ENCODE data around the gene MARVELD3. TPM values are rescaled to one million over a fixed set of nuclear protein-coding genes. Genes with fewer than 3 reads are reported as not detected.
"Not testable (repeated sequence)": the region's sequence is repeated elsewhere in the genome, so short reads cannot be mapped to it uniquely, and the experiment has no call there.

Gene MARVELD3
- total RNA-seq, 1 experiment from 2014 or later = not detected

DNA sequence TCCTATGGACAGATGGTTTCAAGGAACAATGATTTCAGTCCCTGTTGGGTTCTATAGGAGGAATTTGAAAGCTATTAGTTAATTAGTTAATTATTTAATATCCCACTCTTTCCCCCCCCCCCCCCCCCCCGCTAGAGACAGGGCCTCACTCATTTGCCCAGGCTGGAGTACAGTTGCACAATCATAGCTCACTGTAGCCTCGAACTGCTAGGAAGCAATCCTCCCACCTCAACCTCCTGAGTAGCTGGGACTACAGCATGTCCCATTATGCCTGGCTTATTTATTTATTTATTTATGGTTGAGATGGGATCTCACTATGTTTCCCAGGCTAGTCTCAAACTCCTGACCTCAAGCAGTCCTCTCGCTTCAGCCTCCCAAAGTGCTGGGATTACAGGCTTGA lies 34.1 kb upstream of the MARVELD3 start:
- DNase-seq = no peak

GRCh38 chr16:71593048-71593999 lies 32.7 kb upstream of the MARVELD3 start:
- Histone ChIP-seq H4K20me1 (ENCODE audit: insufficient read depth, low read depth, low read length) (no peaks in the 10 kb centered on the region), H3K27me3 (ENCODE audit: low read length) (no peaks in the 10 kb centered on the region), H2AFZ (ENCODE audit: low read length) (no peak overlapping the region), H3K27ac (ENCODE audit: low read length) (no peak overlapping the region), H3K4me2 (ENCODE audit: low read depth, low read length, poor library complexity, severe bottlenecking) (no peak overlapping the region), H3K79me2 (ENCODE audit: low read length) (no peaks in the 10 kb centered on the region), H3K4me3 (ENCODE audit: low read length) (no peak overlapping the region), H3K36me3 (ENCODE audit: insufficient read depth, low read length) (no peaks in the 10 kb centered on the region), H3K9me3 (ENCODE audit: low read length) (no peaks in the 10 kb centered on the region), H3K9ac (ENCODE audit: low read length) (no peak overlapping the region), H3K4me1 (ENCODE audit: low read length) (no peaks in the 10 kb centered on the region), H3K9me2 (replicated peaks; ENCODE audit: insufficient read depth, low read length) (no peaks in the 10 kb centered on the region)
- DNase-seq = no peak

More for the DNA sequence above, 34.1 kb upstream of the MARVELD3 start:
- no peak overlapping the region for H3K4me2 ChIP-seq (ENCODE audit: low read depth, low read length, poor library complexity, severe bottlenecking)
- H3K79me2 ChIP-seq (ENCODE audit: low read length) = no peaks in the 10 kb centered on the region
- no peaks in the 10 kb centered on the region for H3K27me3 ChIP-seq (ENCODE audit: low read length)
- H2AFZ ChIP-seq (ENCODE audit: low read length) = no peak overlapping the region
- no peaks in the 10 kb centered on the region for H3K36me3 ChIP-seq (ENCODE audit: insufficient read depth, low read length)
- H4K20me1 ChIP-seq (ENCODE audit: insufficient read depth, low read depth, low read length) = no peaks in the 10 kb centered on the region
- peaks cover 5% of the 10 kb centered on the region for H3K4me1 ChIP-seq (ENCODE audit: low read length)
- no peak overlapping the region for H3K27ac ChIP-seq (ENCODE audit: low read length)
- H3K4me3 ChIP-seq (ENCODE audit: low read length) = no peak overlapping the region
- no peaks in the 10 kb centered on the region for H3K9me2 ChIP-seq (replicated peaks; ENCODE audit: insufficient read depth, low read length)
- H3K9me3 ChIP-seq (ENCODE audit: low read length) = no peaks in the 10 kb centered on the region
- no peak overlapping the region for H3K9ac ChIP-seq (ENCODE audit: low read length)

GRCh38 chr16:71594000-71594646 lies 31.9 kb upstream of the MARVELD3 start:
- no peak for DNase-seq
- Histone ChIP-seq H3K79me2 (ENCODE audit: low read length) (no peaks in the 10 kb centered on the region), H3K9ac (ENCODE audit: low read length) (no peak overlapping the region), H3K27me3 (ENCODE audit: low read length) (no peaks in the 10 kb centered on the region), H3K4me1 (ENCODE audit: low read length) (no peaks in the 10 kb centered on the region), H3K9me2 (replicated peaks; ENCODE audit: insufficient read depth, low read length) (no peaks in the 10 kb centered on the region), H3K36me3 (ENCODE audit: insufficient read depth, low read length) (no peaks in the 10 kb centered on the region), H3K27ac (ENCODE audit: low read length) (no peak overlapping the region), H2AFZ (ENCODE audit: low read length) (no peak overlapping the region), H3K4me3 (ENCODE audit: low read length) (no peak overlapping the region), H4K20me1 (ENCODE audit: insufficient read depth, low read depth, low read length) (no peaks in the 10 kb centered on the region), H3K9me3 (ENCODE audit: low read length) (no peaks in the 10 kb centered on the region), H3K4me2 (ENCODE audit: low read depth, low read length, poor library complexity, severe bottlenecking) (no peak overlapping the region)

- H3K4me2 ChIP-seq (ENCODE audit: low read depth, low read length, poor library complexity, severe bottlenecking); H3K9me3 ChIP-seq (ENCODE audit: low read length); H3K79me2 ChIP-seq (ENCODE audit: low read length); H3K4me3 ChIP-seq (ENCODE audit: low read length); H3K4me1 ChIP-seq (ENCODE audit: low read length); H3K27me3 ChIP-seq (ENCODE audit: low read length); H3K9me2 ChIP-seq (replicated peaks; ENCODE audit: insufficient read depth, low read length); DNase-seq; H3K27ac ChIP-seq (ENCODE audit: low read length); H2AFZ ChIP-seq (ENCODE audit: low read length); H3K36me3 ChIP-seq (ENCODE audit: insufficient read depth, low read length); H3K9ac ChIP-seq (ENCODE audit: low read length); H4K20me1 ChIP-seq (ENCODE audit: insufficient read depth, low read depth, low read length): not testable (repeated sequence)
Observed at GRCh38 chr16:71595340-71595826, 30.6 kb upstream of the MARVELD3 start.

- H3K9ac ChIP-seq (ENCODE audit: low read length); H4K20me1 ChIP-seq (ENCODE audit: insufficient read depth, low read depth, low read length); H3K79me2 ChIP-seq (ENCODE audit: low read length); DNase-seq; H2AFZ ChIP-seq (ENCODE audit: low read length); H3K4me1 ChIP-seq (ENCODE audit: low read length); H3K4me2 ChIP-seq (ENCODE audit: low read depth, low read length, poor library complexity, severe bottlenecking); H3K4me3 ChIP-seq (ENCODE audit: low read length); H3K9me3 ChIP-seq (ENCODE audit: low read length); H3K27ac ChIP-seq (ENCODE audit: low read length); H3K9me2 ChIP-seq (replicated peaks; ENCODE audit: insufficient read depth, low read length); H3K27me3 ChIP-seq (ENCODE audit: low read length); H3K36me3 ChIP-seq (ENCODE audit: insufficient read depth, low read length): not testable (repeated sequence)
Observed at GRCh38 chr16:71598426-71598825, 27.6 kb upstream of the MARVELD3 start.

DNA sequence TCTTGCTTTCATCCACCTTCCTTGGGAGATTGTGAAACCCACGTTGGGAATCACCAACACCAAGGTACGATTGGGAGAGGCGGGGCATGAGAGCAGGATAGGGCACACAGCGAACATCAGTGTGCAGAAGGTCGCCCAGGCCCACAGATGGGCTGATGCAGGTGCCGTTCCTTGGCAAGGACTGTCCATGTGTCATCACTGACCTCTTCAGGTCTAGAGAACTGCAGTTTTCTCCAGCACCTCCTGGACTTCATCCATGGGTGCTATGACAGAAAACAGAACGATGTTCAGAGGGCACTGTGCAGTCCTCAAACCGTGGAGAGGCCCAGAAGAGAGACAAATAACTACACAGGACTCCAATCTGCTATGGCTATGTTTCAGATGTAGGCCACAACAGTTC lies 25.2 kb upstream of the MARVELD3 start:
- Histone ChIP-seq H3K27me3 (ENCODE audit: low read length) (no peaks in the 10 kb centered on the region), H3K9me3 (ENCODE audit: low read length) (no peaks in the 10 kb centered on the region), H2AFZ (ENCODE audit: low read length) (no peak overlapping the region), H3K4me2 (ENCODE audit: low read depth, low read length, poor library complexity, severe bottlenecking) (no peak overlapping the region), H3K9me2 (replicated peaks; ENCODE audit: insufficient read depth, low read length) (no peaks in the 10 kb centered on the region), H3K79me2 (ENCODE audit: low read length) (no peaks in the 10 kb centered on the region), H3K9ac (ENCODE audit: low read length) (no peak overlapping the region), H4K20me1 (ENCODE audit: insufficient read depth, low read depth, low read length) (no peaks in the 10 kb centered on the region), H3K36me3 (ENCODE audit: insufficient read depth, low read length) (no peaks in the 10 kb centered on the region), H3K4me3 (ENCODE audit: low read length) (no peak overlapping the region), H3K27ac (ENCODE audit: low read length) (no peak overlapping the region), H3K4me1 (ENCODE audit: low read length) (no peaks in the 10 kb centered on the region)
- DNase-seq = no peak

DNA sequence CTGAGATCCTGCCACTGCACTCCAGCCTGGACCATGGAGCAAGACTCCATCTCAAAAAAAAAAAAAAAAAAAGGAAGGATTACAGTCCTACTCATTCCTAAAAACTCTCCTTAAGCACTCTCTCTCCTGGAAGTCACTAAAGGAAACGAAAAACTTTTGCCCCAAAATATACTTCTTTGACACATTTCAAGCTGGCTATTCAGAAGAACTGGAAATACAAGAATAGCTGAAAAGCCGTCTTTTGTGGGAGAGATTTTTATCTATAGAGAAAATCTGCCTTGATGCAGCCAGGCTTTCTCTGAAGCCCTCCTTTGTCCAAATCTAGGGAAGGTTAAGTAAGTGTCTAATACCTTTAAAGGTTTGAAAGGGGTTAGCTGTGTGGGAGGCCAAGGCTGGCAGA lies 16.9 kb upstream of the MARVELD3 start:
- H4K20me1 ChIP-seq (ENCODE audit: insufficient read depth, low read depth, low read length) = no peaks in the 10 kb centered on the region
- H3K4me3 ChIP-seq (ENCODE audit: low read length) = no peak overlapping the region
- DNase-seq = no peak
- no peaks in the 10 kb centered on the region for H3K9me3 ChIP-seq (ENCODE audit: low read length)
- H2AFZ ChIP-seq (ENCODE audit: low read length) = no peak overlapping the region
- no peak overlapping the region for H3K27ac ChIP-seq (ENCODE audit: low read length)
- H3K9ac ChIP-seq (ENCODE audit: low read length) = no peak overlapping the region
- H3K4me1 ChIP-seq (ENCODE audit: low read length) = peaks cover 8% of the 10 kb centered on the region; the same call in 1 of the 2 replicates
- no peaks in the 10 kb centered on the region for H3K79me2 ChIP-seq (ENCODE audit: low read length)
- H3K36me3 ChIP-seq (ENCODE audit: insufficient read depth, low read length) = no peaks in the 10 kb centered on the region
- no peak overlapping the region for H3K4me2 ChIP-seq (ENCODE audit: low read depth, low read length, poor library complexity, severe bottlenecking)
- H3K27me3 ChIP-seq (ENCODE audit: low read length) = no peaks in the 10 kb centered on the region
- no peaks in the 10 kb centered on the region for H3K9me2 ChIP-seq (replicated peaks; ENCODE audit: insufficient read depth, low read length)

- Histone ChIP-seq H3K4me2 (ENCODE audit: low read depth, low read length, poor library complexity, severe bottlenecking) (peak overlapping the region; percentile 58), H3K36me3 (ENCODE audit: insufficient read depth, low read length) (no peaks in the 10 kb centered on the region), H3K9ac (ENCODE audit: low read length) (no peak overlapping the region), H3K9me3 (ENCODE audit: low read length) (no peaks in the 10 kb centered on the region), H3K4me1 (ENCODE audit: low read length) (peaks cover 8% of the 10 kb centered on the region; the same call in 1 of the 2 replicates), H4K20me1 (ENCODE audit: insufficient read depth, low read depth, low read length) (no peaks in the 10 kb centered on the region), H2AFZ (ENCODE audit: low read length) (no peak overlapping the region; the same call in 1 of the 2 replicates), H3K27ac (ENCODE audit: low read length) (no peak overlapping the region), H3K79me2 (ENCODE audit: low read length) (no peaks in the 10 kb centered on the region), H3K9me2 (replicated peaks; ENCODE audit: insufficient read depth, low read length) (no peaks in the 10 kb centered on the region), H3K4me3 (ENCODE audit: low read length) (no peak overlapping the region), H3K27me3 (ENCODE audit: low read length) (no peaks in the 10 kb centered on the region)
- DNase-seq = no peak
Observed at GRCh38 chr16:71610447-71610846, 15.5 kb upstream of the MARVELD3 start.
